Body of pancreas (tissue), 4 donors: ENCODE data around the gene DDR1. TPM values are rescaled to one million over a fixed set of nuclear protein-coding genes. Genes with fewer than 3 reads are reported as not detected.
"Not testable (repeated sequence)": the region's sequence is repeated elsewhere in the genome, so short reads cannot be mapped to it uniquely, and the experiment has no call there.

Experiments
- ATAC-seq: fragments of 150-250 bp; one replicate; pipeline ENCODE4 v1.9.1; 2016
- DNase-seq, 4 donors: peaks; one replicate each; pipeline ENCODE4 v3.0.0-alpha.2; 2019
- H3K27ac ChIP-seq, 4 donors: fragments of 200-600 bp; sonication (generic); 1 replicate in 3 of 4; 2 replicates in 1 of 4; pipeline versions ENCODE4 v1.5.1 to v1.6.1; 2016 to 2019; ENCODE audit warnings: mild to moderate bottlenecking in 1 of 4, mixed read lengths in 1 of 4, moderate library complexity in 1 of 4
- H3K27me3 ChIP-seq, 2 donors: fragments of 200-600 bp; sonication (generic); one replicate each; pipeline ENCODE4 v1.6.0; 2016; ENCODE audit warnings: mild to moderate bottlenecking in 1 of 2
- H3K36me3 ChIP-seq, 2 donors: fragments of 200-600 bp; sonication (generic); replicated peaks in 1 of 2; 2 replicates each; pipeline ENCODE4 v1.5.1; 2016; ENCODE audit warnings: low read depth in 2 of 2; ENCODE audit not compliant: insufficient read depth in 1 of 2
- H3K4me1 ChIP-seq: fragments of 200-600 bp; sonication (generic); one replicate; pipeline ENCODE4 v1.6.0; 2016
- H3K4me3 ChIP-seq, 2 donors: fragments of 200-600 bp; sonication (generic); 1 replicate in 1 of 2; 2 replicates in 1 of 2; pipeline ENCODE4 v1.5.1; 2016 to 2019
- H3K9me3 ChIP-seq, 3 donors: fragments of 200-600 bp; sonication (generic); 1 replicate in 2 of 3; 2 replicates in 1 of 3; pipeline ENCODE4 v1.5.1; 2016
- CTCF ChIP-seq, 7 experiments: fragments of 450-650 bp in 4 of 7; fragments of 200-600 bp in 3 of 7; sonication (generic) in 3 of 7; IDR thresholded peaks; one replicate each; pipeline ENCODE4 v1.5.1; 2016 to 2019; ENCODE audit warnings: antibody characterized with exemption in 7 of 7
- POLR2A ChIP-seq, 3 donors: fragments of 450-650 bp; IDR thresholded peaks; one replicate each; pipeline ENCODE4 v1.6.1; 2016; ENCODE audit warnings: antibody characterized with exemption in 3 of 3, mild to moderate bottlenecking in 2 of 3
- WGBS, 2 donors: methylation state at CpG; one replicate each; pipeline ENCODE4 v1.1.5; 2017; 5-methylcytosine and 5-hydroxymethylcytosine counted together
- intact Hi-C: fragments of 100-400 bp; cut with DNase I; formaldehyde crosslinking; loops from one replicate; pipeline ENCODE4 v1.15.1; 2023
- total RNA-seq, 2 donors: library from RNA; depleted of rRNA; stranded (reverse); fragments of >200 nt; gene quantifications; one replicate each; pipeline ENCODE4 v1.1.0, GENCODE V29; 2016

The DDR1 gene
- total RNA-seq, 2 donors from 2014 or later = 90.3 to 97.3 TPM

GRCh38 chr6:30917487-30917886 is 33.2 kb downstream of the DDR1 start:
- intact Hi-C loops = no loop called here
- H3K27ac ChIP-seq = no peak overlapping the region
- H3K4me1 ChIP-seq = peaks cover 32% of the 10 kb centered on the region
- whole genome bisulfite sequencing, 2 donors = 87 to 90% methylated on average over 8 of the region's 8 CpGs
- no peak overlapping the region for H3K4me3 ChIP-seq
- H3K36me3 ChIP-seq = peaks cover 0 to 15% of the 10 kb centered on the region in 2 donors
- no peak for ATAC-seq
- no peak for DNase-seq
- H3K27me3 ChIP-seq = no peaks in the 10 kb centered on the region
- H3K9me3 ChIP-seq = no peaks in the 10 kb centered on the region
- TF ChIP-seq POLR2A (IDR thresholded peaks at IDR 0.05) (no peak), CTCF (IDR thresholded peaks at IDR 0.05) (no peak)

GRCh38 chr6:30918670-30919069 is 34.4 kb downstream of the DDR1 start:
- TF ChIP-seq CTCF (IDR thresholded peaks at IDR 0.05) (no peak), POLR2A (IDR thresholded peaks at IDR 0.05) (no peak)
- peaks cover 0 to 19% of the 10 kb centered on the region in 2 donors for H3K36me3 ChIP-seq
- 85 to 96% methylated on average over 8 of the region's 8 CpGs for WGBS, 2 donors
- no peaks in the 10 kb centered on the region for H3K27me3 ChIP-seq
- H3K27ac ChIP-seq = no peak overlapping the region
- peaks cover 24% of the 10 kb centered on the region for H3K4me1 ChIP-seq
- no peak for DNase-seq
- no peaks in the 10 kb centered on the region for H3K9me3 ChIP-seq
- H3K4me3 ChIP-seq = no peak overlapping the region
- ATAC-seq = no peak
- intact Hi-C loops = no loop called here

GRCh38 chr6:30922447-30922852 is 38.1 kb downstream of the DDR1 start:
- DNase-seq (no peak), ATAC-seq (no peak)
- H3K36me3 ChIP-seq = peaks cover 0 to 22% of the 10 kb centered on the region in 2 donors
- H3K4me1 ChIP-seq = peaks cover 16% of the 10 kb centered on the region
- H3K27me3 ChIP-seq = no peaks in the 10 kb centered on the region
- H3K4me3 ChIP-seq = no peak overlapping the region
- 82 to 94% methylated on average over 5 to 7 of the region's 7 CpGs for WGBS, 2 donors
- H3K27ac ChIP-seq = no peak overlapping the region
- TF ChIP-seq POLR2A (IDR thresholded peaks at IDR 0.05) (no peak), CTCF (IDR thresholded peaks at IDR 0.05) (no peak)
- no peaks in the 10 kb centered on the region for H3K9me3 ChIP-seq
- intact Hi-C loops = loop anchor here (10.0 kb wide), 1 partner anchor 132 kb away; no protein-coding TSS in a partner anchor

- H3K27ac ChIP-seq, H3K27me3 ChIP-seq, DNase-seq, ATAC-seq, H3K9me3 ChIP-seq, H3K4me3 ChIP-seq: not testable (repeated sequence)
- intact Hi-C loops = loop anchor here (10.0 kb wide), 1 partner anchor 131 kb away; no protein-coding TSS in a partner anchor
- peaks cover 0 to 22% of the 10 kb centered on the region in 2 donors for H3K36me3 ChIP-seq
- 91 to 94% methylated on average over 6 to 9 of the region's 9 CpGs for WGBS, 2 donors
- H3K4me1 ChIP-seq = peaks cover 16% of the 10 kb centered on the region
These were observed 39.8 kb downstream of the DDR1 start for GRCh38 chr6:30924040-30924627.

GRCh38 chr6:30926644-30927043 is 42.3 kb downstream of the DDR1 start:
- Histone ChIP-seq H3K27me3 (no peaks in the 10 kb centered on the region), H3K4me3 (no peak overlapping the region), H3K9me3 (no peaks in the 10 kb centered on the region), H3K36me3 (peaks cover 0 to 12% of the 10 kb centered on the region in 2 donors), H3K27ac (peak overlapping the region; percentile 28 to 78 (median 60)), H3K4me1 (peaks cover 23% of the 10 kb centered on the region)
- DNase-seq (peak; percentile 55 to 85 (median 72)), ATAC-seq (peak; percentile 93)
- TF ChIP-seq POLR2A (IDR thresholded peaks at IDR 0.05) (peak in 2 of 3 donors; percentile 24 to 36), CTCF (IDR thresholded peaks at IDR 0.05) (no peak)
- intact Hi-C loops = loop anchor here (10.0 kb wide), 1 partner anchor 128 kb away; no protein-coding TSS in a partner anchor
- WGBS, 2 donors = 77 to 90% methylated on average over 3 to 4 of the region's 4 CpGs

- not testable (repeated sequence) for H3K9me3 ChIP-seq, H3K36me3 ChIP-seq, H3K27me3 ChIP-seq, ATAC-seq, H3K4me3 ChIP-seq, DNase-seq
- intact Hi-C loops = loop anchor here (10.0 kb wide), 1 partner anchor 128 kb away; no protein-coding TSS in a partner anchor
- 90 to 100% methylated on average over 3 of the region's 3 CpGs for whole genome bisulfite sequencing, 2 donors
- H3K27ac ChIP-seq = peak overlapping the region; percentile 28 to 78 (median 51)
- peaks cover 27% of the 10 kb centered on the region for H3K4me1 ChIP-seq
These were observed 42.8 kb downstream of the DDR1 start for GRCh38 chr6:30927080-30927479.
